GM21360 (cell line): ENCODE measurements around the gene NOG.

ENCODE experiments used
- ATAC-seq: cut with Tn5 transposase; IDR thresholded peaks from one replicate; pipeline ENCODE4 v1.9.1; 2021; ENCODE audit warnings: mild to moderate bottlenecking, moderate library complexity; ENCODE audit not compliant: unreplicated experiment

Gene NOG

DNA sequence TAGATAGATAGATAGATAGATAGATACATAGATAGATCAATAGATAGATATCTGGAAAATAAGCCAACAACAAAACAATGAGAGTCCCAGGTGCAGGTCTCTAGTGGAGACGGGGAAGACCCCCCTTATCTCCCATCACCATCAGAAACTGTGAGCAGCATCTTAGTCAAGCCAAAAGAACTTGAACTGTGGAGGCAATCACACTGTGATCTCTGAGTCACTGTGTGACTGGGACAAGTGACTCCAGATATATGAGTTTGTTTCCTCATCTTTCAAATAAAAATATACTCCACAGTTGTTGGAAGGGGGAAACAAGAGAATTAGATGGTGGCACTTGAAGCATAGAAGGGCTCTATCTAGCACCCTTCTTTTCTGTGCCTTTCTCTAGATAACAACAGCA, 42.1 kb downstream of the NOG start:
- no peak for ATAC-seq

DNA sequence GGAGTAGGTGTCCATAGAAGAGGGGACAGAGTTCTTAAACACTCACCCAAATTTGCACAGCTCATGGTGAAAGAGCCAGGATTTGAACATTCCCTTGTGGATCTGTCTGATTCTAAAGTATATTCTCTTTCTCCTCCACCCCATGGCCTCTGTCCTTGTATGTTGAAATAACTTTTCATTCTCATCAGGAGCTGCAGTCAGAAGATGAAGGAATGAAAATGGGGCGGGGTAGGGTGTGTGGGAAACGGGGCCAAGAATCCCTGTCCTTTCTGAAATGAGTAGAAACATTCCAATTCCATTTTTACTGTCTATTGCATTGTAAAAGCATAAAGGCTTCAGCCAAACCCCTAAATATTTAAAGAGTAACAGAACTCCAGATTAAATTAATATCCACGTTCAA, 42.8 kb downstream of the NOG start:
- ATAC-seq = no peak

DNA sequence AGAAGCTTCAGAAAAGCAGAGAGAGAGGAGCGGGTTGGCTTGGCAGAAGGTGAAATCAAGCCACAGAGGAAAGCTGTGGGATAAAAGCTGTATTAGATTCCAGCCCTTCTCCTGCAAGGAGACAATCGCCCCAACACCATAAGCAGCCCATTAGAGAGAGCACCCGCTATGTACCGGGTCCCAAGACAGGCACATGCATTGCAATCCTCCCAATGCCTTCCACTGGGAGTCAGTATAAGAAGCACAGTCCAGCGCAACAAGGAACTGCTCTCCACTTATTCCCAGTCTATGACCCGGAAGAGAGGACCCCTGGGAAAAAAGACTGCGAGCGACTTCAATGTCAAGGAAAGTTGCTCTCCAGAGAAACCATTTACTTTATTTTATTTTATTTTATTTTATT, 43.8 kb downstream of the NOG start:
- no peak for ATAC-seq

DNA sequence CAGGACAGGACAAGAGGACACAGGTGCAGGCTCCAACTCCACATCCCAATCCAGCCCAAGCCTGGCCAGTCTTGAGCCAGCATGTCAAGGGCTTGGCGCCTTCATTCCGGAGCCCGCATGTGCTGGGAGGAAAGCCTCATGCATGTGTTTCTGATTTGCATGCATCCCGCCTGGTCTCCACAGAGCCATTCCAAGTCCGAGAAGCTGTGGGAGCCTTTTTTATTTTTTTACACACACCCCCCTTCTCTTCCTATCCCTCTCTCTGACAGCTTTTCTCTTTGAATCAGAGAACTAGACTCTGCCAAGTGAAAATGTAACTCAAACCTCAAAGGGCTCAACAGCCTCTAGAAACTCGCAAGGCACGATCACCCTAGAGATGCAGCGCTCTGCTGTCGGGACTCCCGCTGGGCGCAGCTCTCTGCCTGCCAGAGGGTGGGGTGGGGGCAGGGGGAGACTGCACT, 45.1 kb downstream of the NOG start:
- ATAC-seq = no peak

DNA sequence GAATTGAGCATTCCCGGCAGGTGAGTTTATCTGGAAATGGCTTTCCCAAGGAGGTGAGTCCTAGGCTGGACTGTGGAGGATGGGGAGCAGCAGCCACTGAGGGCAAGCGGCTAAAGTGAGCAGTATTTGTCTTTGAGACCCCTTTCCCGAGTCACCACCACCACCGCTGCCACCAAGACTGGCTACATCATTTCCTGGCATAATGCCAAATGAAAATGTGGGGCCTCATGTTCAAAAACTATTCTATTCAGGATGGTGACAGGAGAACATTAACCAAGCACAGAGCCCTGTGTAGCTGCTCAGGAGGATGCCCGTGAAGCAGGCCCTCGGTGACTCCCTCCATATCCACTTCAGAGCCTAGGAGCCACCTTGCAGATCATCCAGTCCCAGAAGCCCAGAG, 46.0 kb downstream of the NOG start:
- no peak for ATAC-seq

DNA sequence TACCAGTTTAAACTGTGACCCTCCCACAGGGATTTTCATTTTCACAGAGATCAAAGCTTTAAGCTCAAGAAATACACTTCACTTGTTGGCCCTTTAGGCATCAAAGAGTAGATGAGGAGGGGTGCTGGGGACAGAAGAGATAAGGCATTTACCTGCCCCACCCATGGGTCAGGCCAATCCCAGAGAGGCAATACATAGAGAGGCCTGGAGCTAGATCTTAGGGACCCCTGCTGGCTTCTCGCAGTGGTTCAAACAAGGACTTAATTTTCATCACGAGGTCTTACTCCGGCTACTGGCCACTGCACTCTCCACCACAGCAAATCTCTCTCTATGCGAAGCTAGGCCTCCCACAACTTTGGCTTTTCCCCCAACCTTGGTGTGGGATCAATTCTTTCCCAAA, 46.6 kb downstream of the NOG start:
- ATAC-seq = no peak

DNA sequence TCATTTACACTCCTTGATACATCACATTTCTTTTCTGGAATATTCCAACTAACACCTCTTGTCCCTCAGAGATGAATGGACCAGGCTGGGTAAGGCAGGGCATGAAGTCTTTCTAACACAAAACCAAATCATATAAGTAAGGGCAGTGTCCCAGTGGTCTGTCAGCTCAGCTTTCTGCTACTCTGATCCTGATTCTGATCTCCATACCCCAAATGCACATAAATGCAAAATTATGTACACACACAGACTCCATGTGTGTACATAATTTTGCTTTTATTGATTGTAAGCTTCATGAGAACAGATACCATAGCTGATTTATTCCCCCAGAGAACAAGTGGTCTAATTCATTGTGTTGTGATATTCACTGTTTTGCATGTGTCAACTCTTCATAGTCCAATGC, 47.9 kb downstream of the NOG start:
- no peak for ATAC-seq

DNA sequence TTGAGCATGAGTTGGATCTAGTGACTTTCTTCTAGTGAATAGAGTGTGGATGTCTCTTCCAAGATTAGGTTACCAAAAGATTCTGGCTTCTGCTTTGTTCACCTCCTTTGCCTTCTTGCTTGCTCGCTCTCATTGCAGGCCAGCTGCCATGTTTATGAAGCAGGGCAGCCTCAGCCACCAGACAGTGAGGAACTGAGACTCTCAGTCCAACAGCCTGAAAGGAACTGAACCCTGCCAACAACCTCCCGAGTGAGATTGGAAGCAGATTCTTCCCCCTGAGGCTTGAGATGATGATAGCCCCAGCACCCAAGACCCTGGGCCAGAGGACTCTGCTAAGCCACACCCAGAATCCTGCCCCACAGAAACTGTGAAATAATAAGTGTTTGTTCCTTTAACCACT, 48.4 kb downstream of the NOG start:
- no peak for ATAC-seq

DNA sequence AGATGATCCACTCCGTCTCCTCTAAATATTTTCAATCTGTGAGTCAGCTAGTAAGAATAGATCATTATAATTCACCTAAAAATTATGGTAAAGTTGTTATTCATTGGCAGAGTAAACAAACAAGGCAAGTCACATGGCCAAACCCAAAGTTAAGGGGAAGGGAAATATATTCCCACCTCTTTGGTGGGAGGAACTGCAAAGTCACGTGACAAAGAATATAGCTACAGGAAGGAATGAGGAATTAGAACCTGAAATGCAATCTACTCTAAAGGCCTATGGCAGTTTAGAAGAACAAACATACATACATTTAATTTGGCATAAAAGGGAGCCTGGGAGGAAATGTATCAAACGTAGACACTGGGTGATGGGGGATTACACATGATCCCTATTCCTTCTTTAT, 48.9 kb downstream of the NOG start:
- no peak for ATAC-seq
